ENCODE results near the gene AUTS2.

AUTS2 gene

GRCh38 chr7:70392256-70392876 lies 794.1 kb downstream of the AUTS2 start:
- no peaks in the 10 kb centered on the region for H3K27me3 ChIP-seq (ENCODE audit: low read length)
- no peaks in the 10 kb centered on the region for H3K9me2 ChIP-seq (replicated peaks; ENCODE audit: insufficient read depth, low read length)
- no peaks in the 10 kb centered on the region for H3K9me3 ChIP-seq (ENCODE audit: insufficient read depth, low read length)
- H2AFZ ChIP-seq (ENCODE audit: low read depth, low read length, severe bottlenecking) = no peak overlapping the region
- no peak overlapping the region for H3K27ac ChIP-seq (ENCODE audit: low read depth, low read length)
- no peak for TF ChIP-seq EZH2phosphoT487 (conservative IDR thresholded peaks at IDR 0.05; ENCODE audit: low read length)
- TF ChIP-seq CTCF (IDR thresholded peaks at IDR 0.05; ENCODE audit: insufficient read depth, low read length, poor library complexity, severe bottlenecking) = no peak
- no peaks in the 10 kb centered on the region for H3K79me2 ChIP-seq (ENCODE audit: insufficient read depth, low read length)
- H3K4me3 ChIP-seq (ENCODE audit: insufficient read depth, low read length, poor library complexity, severe bottlenecking) = no peak overlapping the region
- no peaks in the 10 kb centered on the region for H4K20me1 ChIP-seq (ENCODE audit: low read depth, low read length)
- H3K36me3 ChIP-seq (ENCODE audit: low read length) = no peaks in the 10 kb centered on the region
- H3K9ac ChIP-seq (ENCODE audit: low read length) = no peak overlapping the region
- no peaks in the 10 kb centered on the region for H3F3A ChIP-seq (ENCODE audit: insufficient read depth)
- no peak overlapping the region for H3K4me2 ChIP-seq (ENCODE audit: low read depth, low read length, poor library complexity, severe bottlenecking)

GRCh38 chr7:70392877-70393435 lies 794.7 kb downstream of the AUTS2 start:
- Histone ChIP-seq H3K9me2 (replicated peaks; ENCODE audit: insufficient read depth, low read length) (no peaks in the 10 kb centered on the region), H4K20me1 (ENCODE audit: low read depth, low read length) (no peaks in the 10 kb centered on the region), H3K4me2 (ENCODE audit: low read depth, low read length, poor library complexity, severe bottlenecking) (no peak overlapping the region), H3K9ac (ENCODE audit: low read length) (no peak overlapping the region), H3K4me3 (ENCODE audit: insufficient read depth, low read length, poor library complexity, severe bottlenecking) (no peak overlapping the region), H2AFZ (ENCODE audit: low read depth, low read length, severe bottlenecking) (no peak overlapping the region), H3K27ac (ENCODE audit: low read depth, low read length) (no peak overlapping the region), H3F3A (ENCODE audit: insufficient read depth) (no peaks in the 10 kb centered on the region), H3K27me3 (ENCODE audit: low read length) (no peaks in the 10 kb centered on the region), H3K9me3 (ENCODE audit: insufficient read depth, low read length) (no peaks in the 10 kb centered on the region), H3K79me2 (ENCODE audit: insufficient read depth, low read length) (no peaks in the 10 kb centered on the region), H3K36me3 (ENCODE audit: low read length) (no peaks in the 10 kb centered on the region)
- TF ChIP-seq CTCF (IDR thresholded peaks at IDR 0.05; ENCODE audit: insufficient read depth, low read length, poor library complexity, severe bottlenecking) (no peak), EZH2phosphoT487 (conservative IDR thresholded peaks at IDR 0.05; ENCODE audit: low read length) (no peak)

- Histone ChIP-seq H3K27me3 (ENCODE audit: low read length) (no peaks in the 10 kb centered on the region), H3K4me2 (ENCODE audit: low read depth, low read length, poor library complexity, severe bottlenecking) (no peak overlapping the region), H3F3A (ENCODE audit: insufficient read depth) (no peaks in the 10 kb centered on the region), H3K36me3 (ENCODE audit: low read length) (no peaks in the 10 kb centered on the region), H3K9me2 (replicated peaks; ENCODE audit: insufficient read depth, low read length) (no peaks in the 10 kb centered on the region), H3K9ac (ENCODE audit: low read length) (no peak overlapping the region), H3K79me2 (ENCODE audit: insufficient read depth, low read length) (no peaks in the 10 kb centered on the region), H3K27ac (ENCODE audit: low read depth, low read length) (no peak overlapping the region), H3K4me3 (ENCODE audit: insufficient read depth, low read length, poor library complexity, severe bottlenecking) (no peak overlapping the region), H3K9me3 (ENCODE audit: insufficient read depth, low read length) (no peaks in the 10 kb centered on the region), H2AFZ (ENCODE audit: low read depth, low read length, severe bottlenecking) (no peak overlapping the region), H4K20me1 (ENCODE audit: low read depth, low read length) (no peaks in the 10 kb centered on the region)
- no peak for TF ChIP-seq EZH2phosphoT487 (conservative IDR thresholded peaks at IDR 0.05; ENCODE audit: low read length)
- no peak for TF ChIP-seq CTCF (IDR thresholded peaks at IDR 0.05; ENCODE audit: insufficient read depth, low read length, poor library complexity, severe bottlenecking)
Measured at GRCh38 chr7:70393956-70394355, 795.7 kb downstream of the AUTS2 start.

Data from SU-DHL-6 (cell line).